Endothelial cell of umbilical vein (primary cell): ENCODE results near the gene BBLN. TPM values are rescaled to one million over a fixed set of nuclear protein-coding genes. Genes with fewer than 3 reads are reported as not detected.
A peak's percentile ranks its signal among the peaks of the same experiment; 100 is the strongest.

Experiments used
- BruUV-seq: library from RNA; stranded (reverse); fragments of 400-500 nt; replicated peaks from 2 replicates; lab custom pipeline; 2021; lab: Mats Ljungman, UMichigan
- CTCF ChIA-PET: fragments of 300-600, 350-600 bp; sonication (Branson Sonifier 250); formaldehyde crosslinking; loops from one replicate; lab custom pipeline; 2021; ENCODE audit warnings: antibody characterized with exemption, inconsistent platforms; lab: Charles Lee
- POLR2A ChIA-PET: fragments of 300-600, 350-600 bp; sonication (Branson Sonifier 250); formaldehyde crosslinking; loops from one replicate; lab custom pipeline; 2021; ENCODE audit warnings: antibody characterized with exemption, inconsistent platforms; lab: Charles Lee
- DNase-seq: peaks from one replicate; pipeline ENCODE4 v3.0.0-alpha.2; 2011; ENCODE audit warnings: low read depth, low spot score
- FAIRE-seq: peaks from 2 replicates; lab custom pipeline; 2011; peaks lifted over from hg19 to GRCh38; lab: Jason Lieb, UNC
- H2AFZ ChIP-seq: 2 replicates; pipeline ENCODE4 v1.6.0; 2012; ENCODE audit warnings: low read depth, low read length, control low read depth, inconsistent platforms
- H3K27ac ChIP-seq: 2 replicates; pipeline ENCODE4 v1.5.1; 2011; ENCODE audit warnings: low read depth, mild to moderate bottlenecking, control low read depth, low read length, moderate library complexity; ENCODE audit not compliant: insufficient read depth
- H3K27me3 ChIP-seq, 2 experiments: 2 replicates each; pipeline versions ENCODE4 v1.6.0 to v1.6.1; 2011; ENCODE audit warnings: low read length in 2 of 2, mixed read lengths in 1 of 2; ENCODE audit not compliant: control insufficient read depth in 2 of 2, insufficient read depth in 2 of 2
- H3K36me3 ChIP-seq, 2 experiments: 2 replicates in 1 of 2; 3 replicates in 1 of 2; pipeline ENCODE4 v1.5.1; 2011; ENCODE audit warnings: low read length in 2 of 2, mild to moderate bottlenecking in 1 of 2, moderate library complexity in 1 of 2; ENCODE audit not compliant: control insufficient read depth in 2 of 2, insufficient read depth in 2 of 2; ENCODE audit errors: extremely low read depth in 1 of 2
- H3K4me1 ChIP-seq: 3 replicates; pipeline ENCODE4 v1.5.1; 2011; ENCODE audit warnings: mild to moderate bottlenecking, low read length; ENCODE audit not compliant: control insufficient read depth, insufficient read depth; ENCODE audit errors: extremely low read depth
- H3K4me2 ChIP-seq: 2 replicates; pipeline ENCODE4 v1.6.1; 2011; ENCODE audit warnings: low read length, control low read depth, mixed read lengths; ENCODE audit not compliant: insufficient read depth
- H3K4me3 ChIP-seq, 3 experiments: fragments of 200-600 bp in 1 of 3; sonication (generic), shearing (Covaris generic) in 1 of 3; replicated peaks in 1 of 3; 2 replicates each; pipeline ENCODE4 v1.5.1; 2011 to 2016; ENCODE audit warnings: control low read depth in 3 of 3, low read length in 3 of 3, mild to moderate bottlenecking in 2 of 3, inconsistent platforms in 1 of 3, low read depth in 1 of 3, moderate library complexity in 1 of 3; ENCODE audit not compliant: insufficient read depth in 1 of 3
- H3K79me2 ChIP-seq: 2 replicates; pipeline ENCODE4 v1.6.0; 2012; ENCODE audit warnings: low read length, inconsistent platforms; ENCODE audit not compliant: control insufficient read depth, insufficient read depth
- H3K9ac ChIP-seq: replicated peaks from 2 replicates; pipeline ENCODE3; 2011; ENCODE audit warnings: low read length, control low read depth; ENCODE audit not compliant: insufficient read depth; ENCODE audit errors: extremely low read depth
- H3K9me1 ChIP-seq: replicated peaks from 3 replicates; pipeline ENCODE4 v1.6.0; 2011; ENCODE audit warnings: mild to moderate bottlenecking, low read length; ENCODE audit not compliant: control insufficient read depth, insufficient read depth; ENCODE audit errors: extremely low read depth
- H3K9me3 ChIP-seq: replicated peaks from 2 replicates; pipeline ENCODE4 v1.5.1; 2012; ENCODE audit warnings: low read length, inconsistent platforms; ENCODE audit not compliant: control insufficient read depth, insufficient read depth
- H4K20me1 ChIP-seq: replicated peaks from 2 replicates; pipeline ENCODE3; 2011; ENCODE audit warnings: mild to moderate bottlenecking, low read length; ENCODE audit not compliant: control insufficient read depth, insufficient read depth; ENCODE audit errors: extremely low read depth
- EZH2 ChIP-seq: IDR thresholded peaks from 2 replicates; pipeline ENCODE4 v1.6.1; 2012; ENCODE audit warnings: borderline replicate concordance, low read depth, mild to moderate bottlenecking, moderate library complexity, low read length, inconsistent platforms; ENCODE audit not compliant: severe bottlenecking
- FOS ChIP-seq: IDR thresholded peaks from 2 replicates; pipeline ENCODE4 v1.6.1; 2011; ENCODE audit warnings: mild to moderate bottlenecking, low read length, moderate library complexity, borderline replicate concordance; ENCODE audit not compliant: insufficient read depth
- GATA2 ChIP-seq: IDR thresholded peaks from 2 replicates; pipeline ENCODE4 v1.7.0; 2011; ENCODE audit warnings: low read depth, mild to moderate bottlenecking, moderate library complexity, mixed read lengths, low read length; ENCODE audit not compliant: insufficient read length, insufficient read depth
- JUN ChIP-seq: IDR thresholded peaks from 2 replicates; pipeline ENCODE4 v1.6.1; 2011; ENCODE audit warnings: borderline replicate concordance, low read depth; ENCODE audit not compliant: insufficient read length, insufficient read depth
- MAX ChIP-seq: IDR thresholded peaks from 2 replicates; pipeline ENCODE4 v1.6.1; 2011; ENCODE audit not compliant: insufficient read depth, insufficient read length
- MYC ChIP-seq: IDR thresholded peaks from one replicate; pipeline ENCODE4 v1.6.1; 2011; ENCODE audit warnings: mild to moderate bottlenecking, low read depth, low read length
- POLR2A ChIP-seq: IDR thresholded peaks from 2 replicates; pipeline ENCODE4 v1.6.1; 2012; ENCODE audit warnings: low read depth, mild to moderate bottlenecking, control low read depth, low read length
- POLR2AphosphoS5 ChIP-seq: IDR thresholded peaks from 2 replicates; pipeline ENCODE4 v1.6.1; 2012; ENCODE audit warnings: low read depth, mild to moderate bottlenecking, control low read depth, low read length, moderate library complexity; ENCODE audit not compliant: insufficient read depth
- dilution Hi-C: fragments of 300-500 bp; cut with MboI; formaldehyde crosslinking; loops from one replicate; pipeline ENCODE4 v1.15.0; 2019; ENCODE audit warnings: low sequenced_read_pairs; ENCODE audit not compliant: extremely low pct_ligation_motif_present
- intact Hi-C: fragments of 100-400 bp; cut with micrococcal nuclease; formaldehyde crosslinking; loops from one replicate; pipeline ENCODE4 v1.10.0; 2022
- polyA plus RNA-seq, 4 experiments: library from polyadenylated mRNA; depleted of rRNA in 3 of 4; stranded (reverse) in 3 of 4; unstranded in 1 of 4; fragments of >200 nt; gene quantifications; 2 replicates each; pipeline versions ENCODE4 v1.2.1 to v1.2.3, GENCODE V29; 2011 to 2012; ENCODE audit warnings: missing spikeins in 1 of 4
- total RNA-seq: library from RNA; stranded (reverse); gene quantifications from 2 replicates; pipeline ENCODE4 v1.2.3, GENCODE V29; 2021
- TF ChIP-seq, protein P1 (sequence below), 2 donors: IDR thresholded peaks; 1 replicate in 1 of 2; 2 replicates in 1 of 2; pipeline ENCODE4 v1.5.1; 2011; ENCODE audit warnings: low read length in 2 of 2, mild to moderate bottlenecking in 2 of 2, moderate library complexity in 2 of 2, control low read depth in 1 of 2, inconsistent platforms in 1 of 2, low read depth in 1 of 2; ENCODE audit not compliant: insufficient read depth in 1 of 2; ENCODE audit errors: extremely low read depth in 1 of 2

The BBLN gene
- total and polyA plus RNA-seq, 2 donors (not counting 3 experiments of a cell fraction or from before 2014, with no cell fraction given), result 51.0 to 124 TPM

GRCh38 chr9:128166169-128166568 is 6.1 kb downstream of the BBLN start:
- no peak overlapping the region for H2AFZ ChIP-seq
- H3K4me3 ChIP-seq, result no peak overlapping the region
- H3K9me1 ChIP-seq, result no peaks in the 10 kb centered on the region
- H3K9me3 ChIP-seq, result no peaks in the 10 kb centered on the region
- dilution Hi-C loops, result no loop called here
- FAIRE-seq, result no peak
- no peaks in the 10 kb centered on the region for H3K79me2 ChIP-seq
- H3K36me3 ChIP-seq, result peaks cover 8 to 65% of the 10 kb centered on the region in 2 experiments
- no peak for DNase-seq
- no peak overlapping the region for H3K4me2 ChIP-seq
- ChIA-PET POLR2A (no interaction called here), CTCF (no interaction called here)
- H3K27me3 ChIP-seq, result no peaks in the 10 kb centered on the region
- intact Hi-C loops, result no loop called here
- H4K20me1 ChIP-seq, result no peaks in the 10 kb centered on the region
- TF ChIP-seq MAX, result no peak
- TF ChIP-seq MYC, result no peak
- TF ChIP-seq POLR2A, result no peak
- TF ChIP-seq GATA2, result no peak
- TF ChIP-seq FOS, result no peak
- no peak for TF ChIP-seq EZH2
- TF ChIP-seq JUN, result no peak
- TF ChIP-seq POLR2AphosphoS5, result no peak
- TF ChIP-seq, protein P1, sequence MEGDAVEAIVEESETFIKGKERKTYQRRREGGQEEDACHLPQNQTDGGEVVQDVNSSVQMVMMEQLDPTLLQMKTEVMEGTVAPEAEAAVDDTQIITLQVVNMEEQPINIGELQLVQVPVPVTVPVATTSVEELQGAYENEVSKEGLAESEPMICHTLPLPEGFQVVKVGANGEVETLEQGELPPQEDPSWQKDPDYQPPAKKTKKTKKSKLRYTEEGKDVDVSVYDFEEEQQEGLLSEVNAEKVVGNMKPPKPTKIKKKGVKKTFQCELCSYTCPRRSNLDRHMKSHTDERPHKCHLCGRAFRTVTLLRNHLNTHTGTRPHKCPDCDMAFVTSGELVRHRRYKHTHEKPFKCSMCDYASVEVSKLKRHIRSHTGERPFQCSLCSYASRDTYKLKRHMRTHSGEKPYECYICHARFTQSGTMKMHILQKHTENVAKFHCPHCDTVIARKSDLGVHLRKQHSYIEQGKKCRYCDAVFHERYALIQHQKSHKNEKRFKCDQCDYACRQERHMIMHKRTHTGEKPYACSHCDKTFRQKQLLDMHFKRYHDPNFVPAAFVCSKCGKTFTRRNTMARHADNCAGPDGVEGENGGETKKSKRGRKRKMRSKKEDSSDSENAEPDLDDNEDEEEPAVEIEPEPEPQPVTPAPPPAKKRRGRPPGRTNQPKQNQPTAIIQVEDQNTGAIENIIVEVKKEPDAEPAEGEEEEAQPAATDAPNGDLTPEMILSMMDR (IDR thresholded peaks at IDR 0.05; ENCODE audit: extremely low read depth in 1 of 2, insufficient read depth in 1 of 2, low read depth in 1 of 2, low read length in 2 of 2), result no peak
- H3K9ac ChIP-seq, result no peak overlapping the region
- TSS peak; percentile 74 for BruUV-seq
- peaks cover 3% of the 10 kb centered on the region for H3K4me1 ChIP-seq
- H3K27ac ChIP-seq, result no peak overlapping the region
